Mesendoderm (in vitro differentiated cells): Measurements from ENCODE around the gene GSTT2.

Experiments used
- DNase-seq: peaks from one replicate; pipeline ENCODE4 v3.0.0; 2013
- H2AK5ac ChIP-seq: 2 replicates; pipeline ENCODE4 v1.6.1; 2013; ENCODE audit warnings: low read length, inconsistent platforms
- H2BK120ac ChIP-seq: 2 replicates; pipeline ENCODE4 v1.6.1; 2013; ENCODE audit warnings: low read depth, mild to moderate bottlenecking, low read length, moderate library complexity, mixed read lengths
- H2BK15ac ChIP-seq: replicated peaks from 2 replicates; pipeline ENCODE4 v1.6.1; 2013; ENCODE audit warnings: low read depth, mild to moderate bottlenecking, moderate library complexity
- H2BK5ac ChIP-seq: 2 replicates; pipeline ENCODE4 v1.6.1; 2013; ENCODE audit warnings: low read length, inconsistent platforms
- H3K18ac ChIP-seq: 2 replicates; pipeline ENCODE4 v1.6.1; 2013; ENCODE audit warnings: mild to moderate bottlenecking, low read length, mixed read lengths
- H3K23ac ChIP-seq: one replicate; pipeline ENCODE4 v1.6.1; 2013; ENCODE audit warnings: low read length
- H3K27ac ChIP-seq: 2 replicates; pipeline ENCODE4 v1.5.1; 2013; ENCODE audit warnings: low read depth, mild to moderate bottlenecking, inconsistent platforms, low read length, moderate library complexity
- H3K27me3 ChIP-seq: 2 replicates; pipeline ENCODE4 v1.6.1; 2013; ENCODE audit warnings: low read length, control low read depth, mild to moderate bottlenecking, inconsistent platforms; ENCODE audit not compliant: insufficient read depth, poor library complexity
- H3K36me3 ChIP-seq: 2 replicates; pipeline ENCODE4 v1.6.1; 2013; ENCODE audit warnings: low read length, inconsistent platforms; ENCODE audit not compliant: control insufficient read depth, insufficient read depth
- H3K4ac ChIP-seq: one replicate; pipeline ENCODE4 v1.6.1; 2013; ENCODE audit warnings: low read depth, mild to moderate bottlenecking, low read length, moderate library complexity
- H3K4me1 ChIP-seq: 2 replicates; pipeline ENCODE4 v1.6.1; 2013; ENCODE audit warnings: low read depth, low read length, inconsistent platforms; ENCODE audit not compliant: control insufficient read depth
- H3K4me2 ChIP-seq: 2 replicates; pipeline ENCODE4 v1.6.1; 2013; ENCODE audit warnings: low read length
- H3K4me3 ChIP-seq: 2 replicates; pipeline ENCODE4 v1.5.1; 2013; ENCODE audit warnings: mild to moderate bottlenecking, low read length
- H3K56ac ChIP-seq: one replicate; pipeline ENCODE4 v1.6.1; 2013; ENCODE audit warnings: low read length
- H3K79me1 ChIP-seq: 2 replicates; pipeline ENCODE4 v1.6.1; 2013; ENCODE audit warnings: low read length, inconsistent platforms
- H3K79me2 ChIP-seq: 2 replicates; pipeline ENCODE4 v1.6.1; 2013; ENCODE audit warnings: mild to moderate bottlenecking, low read length; ENCODE audit not compliant: control insufficient read depth, insufficient read depth
- H3K9ac ChIP-seq: 2 replicates; pipeline ENCODE4 v1.6.1; 2013; ENCODE audit warnings: low read length, inconsistent platforms
- H4K5ac ChIP-seq: one replicate; pipeline ENCODE4 v1.6.1; 2013; ENCODE audit warnings: low read length
- H4K8ac ChIP-seq: one replicate; pipeline ENCODE4 v1.6.1; 2013; ENCODE audit warnings: low read depth, mild to moderate bottlenecking, control low read depth, low read length, moderate library complexity
- WGBS: extraction: QIAGEN DNeasy Blood & Tissue Kit; methylation state at CpG from one replicate; pipeline ENCODE4 v1.1.7; 2013; ENCODE audit warnings: low lambda C conversion rate, missing lambda C conversion rate; ENCODE audit not compliant: insufficient coverage; ENCODE audit errors: extremely low coverage; 5-methylcytosine and 5-hydroxymethylcytosine counted together

Gene GSTT2

DNA sequence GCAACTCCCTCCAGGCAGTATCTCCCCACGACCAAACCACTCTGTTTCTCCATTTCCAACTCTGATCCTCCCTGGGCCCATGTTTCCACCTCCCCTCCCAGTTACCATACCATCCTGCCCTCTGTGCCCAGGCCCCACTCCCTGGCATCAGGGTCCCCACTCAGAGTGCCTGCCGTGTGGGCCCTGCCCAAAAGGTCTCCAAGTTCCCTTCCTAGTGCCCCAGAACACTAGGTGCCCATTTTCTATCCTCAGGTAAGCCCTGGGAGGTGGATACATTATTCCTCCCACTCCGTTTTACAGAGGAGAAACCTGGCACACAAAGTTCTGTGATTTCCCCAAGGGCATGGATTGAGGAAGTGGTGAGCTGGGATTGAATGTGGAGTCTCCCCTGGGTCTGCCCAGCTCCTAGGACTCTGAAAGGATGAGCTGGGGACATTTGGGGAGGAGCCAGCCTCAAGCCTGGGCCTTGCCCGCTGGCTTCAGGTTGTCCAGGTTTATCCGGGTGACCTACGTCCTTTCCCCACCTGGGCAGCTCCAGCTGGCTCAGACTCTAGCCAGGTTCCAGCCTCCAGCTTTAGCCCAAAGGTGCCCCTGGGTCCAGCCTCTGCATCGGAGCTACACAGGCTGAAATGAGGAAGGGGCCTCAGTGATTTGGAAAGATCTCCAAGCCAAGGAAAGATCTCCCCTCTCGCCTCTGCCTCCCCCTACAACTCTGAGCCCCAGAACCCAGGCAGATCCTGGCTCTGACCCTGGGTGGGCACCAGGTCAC lies 27.5 kb downstream of the GSTT2 start:
- Histone ChIP-seq H4K8ac (no peak overlapping the region), H3K4me1 (peaks cover 3% of the 10 kb centered on the region), H3K9ac (no peak overlapping the region), H3K56ac (no peak overlapping the region), H3K23ac (no peak overlapping the region), H4K5ac (no peak overlapping the region), H3K27ac (no peak overlapping the region), H2AK5ac (no peak overlapping the region), H3K4ac (no peak overlapping the region), H2BK120ac (no peak overlapping the region), H3K79me2 (peaks cover 7% of the 10 kb centered on the region), H3K79me1 (peaks cover 3% of the 10 kb centered on the region), H3K36me3 (no peaks in the 10 kb centered on the region), H2BK15ac (no peak overlapping the region), H2BK5ac (no peak overlapping the region), H3K4me3 (no peak overlapping the region), H3K18ac (no peak overlapping the region), H3K4me2 (no peak overlapping the region), H3K27me3 (no peaks in the 10 kb centered on the region)
- no peak for DNase-seq
- WGBS = no CpG with 5 or more reads among the region's 8 CpGs

- H4K8ac ChIP-seq = no peak overlapping the region
- peaks cover 3% of the 10 kb centered on the region for H3K79me1 ChIP-seq
- H3K4ac ChIP-seq = no peak overlapping the region
- H2BK15ac ChIP-seq = no peak overlapping the region
- H3K56ac ChIP-seq = no peak overlapping the region
- no peaks in the 10 kb centered on the region for H3K36me3 ChIP-seq
- peaks cover 3% of the 10 kb centered on the region for H3K4me1 ChIP-seq
- H2BK5ac ChIP-seq = no peak overlapping the region
- no CpG with 5 or more reads among the region's 1 CpG for WGBS
- H3K4me2 ChIP-seq = no peak overlapping the region
- no peak overlapping the region for H3K9ac ChIP-seq
- no peak for DNase-seq
- H3K18ac ChIP-seq = no peak overlapping the region
- H2BK120ac ChIP-seq = no peak overlapping the region
- H3K79me2 ChIP-seq = peaks cover 9% of the 10 kb centered on the region
- no peak overlapping the region for H4K5ac ChIP-seq
- H3K27me3 ChIP-seq = no peaks in the 10 kb centered on the region
- H3K4me3 ChIP-seq = no peak overlapping the region
- H3K27ac ChIP-seq = no peak overlapping the region
- no peak overlapping the region for H3K23ac ChIP-seq
- no peak overlapping the region for H2AK5ac ChIP-seq
Observed at GRCh38 chr22:24008022-24008283, 28.0 kb downstream of the GSTT2 start.

GRCh38 chr22:24008381-24009226 lies 28.7 kb downstream of the GSTT2 start:
- no peak overlapping the region for H3K9ac ChIP-seq
- H3K4ac ChIP-seq = no peak overlapping the region
- H2BK15ac ChIP-seq = no peak overlapping the region
- peaks cover 9% of the 10 kb centered on the region for H3K79me2 ChIP-seq
- H3K4me2 ChIP-seq = no peak overlapping the region
- H3K79me1 ChIP-seq = peaks cover 3% of the 10 kb centered on the region
- no peak overlapping the region for H3K56ac ChIP-seq
- no peak overlapping the region for H4K5ac ChIP-seq
- no peak overlapping the region for H3K23ac ChIP-seq
- no peak for DNase-seq
- H3K4me3 ChIP-seq = no peak overlapping the region
- H3K18ac ChIP-seq = no peak overlapping the region
- no peak overlapping the region for H2BK120ac ChIP-seq
- WGBS = no CpG with 5 or more reads among the region's 6 CpGs
- H3K27ac ChIP-seq = no peak overlapping the region
- no peaks in the 10 kb centered on the region for H3K27me3 ChIP-seq
- peaks cover 3% of the 10 kb centered on the region for H3K4me1 ChIP-seq
- no peak overlapping the region for H4K8ac ChIP-seq
- H2AK5ac ChIP-seq = no peak overlapping the region
- H2BK5ac ChIP-seq = no peak overlapping the region
- H3K36me3 ChIP-seq = no peaks in the 10 kb centered on the region

DNA sequence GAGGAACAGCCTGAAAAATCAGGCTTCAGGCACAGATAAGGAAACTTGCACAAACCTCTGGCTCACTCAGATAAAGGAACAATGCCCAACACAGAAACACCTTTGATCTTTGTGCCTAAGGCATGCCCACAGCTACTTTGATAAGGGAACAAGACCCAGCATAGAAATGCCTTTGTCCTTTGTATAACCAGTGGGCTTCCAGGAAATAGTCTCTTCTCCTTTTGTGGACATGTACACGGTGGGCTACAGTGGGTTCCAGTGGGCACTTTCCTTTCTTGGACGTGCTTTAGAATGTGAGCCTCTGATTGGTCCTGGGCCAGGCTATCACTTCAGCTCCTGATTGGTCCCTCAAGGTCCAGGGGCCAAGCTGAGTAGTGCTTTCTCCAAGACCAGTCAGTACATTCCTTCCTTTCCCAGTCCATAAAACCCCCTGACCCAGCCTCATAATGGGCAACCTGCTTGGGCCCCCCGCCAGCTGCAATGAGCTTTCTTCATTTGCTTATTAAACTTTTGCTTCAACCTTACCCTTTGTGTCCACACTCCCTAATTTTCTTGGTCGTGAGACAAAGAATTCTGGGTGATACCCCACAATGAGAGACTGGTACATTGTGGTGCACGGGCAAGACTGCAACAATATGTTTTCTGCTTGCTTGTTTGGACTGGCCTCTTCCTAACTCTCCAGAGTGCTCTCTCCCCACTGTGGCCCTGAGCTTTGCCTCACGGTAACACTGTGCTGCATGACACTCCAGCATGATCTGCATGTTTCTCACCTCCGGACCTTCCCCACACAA lies 29.5 kb downstream of the GSTT2 start:
- peak; percentile 29 for DNase-seq
- peaks cover 3% of the 10 kb centered on the region for H3K4me1 ChIP-seq
- H3K27me3 ChIP-seq = no peaks in the 10 kb centered on the region
- no peak overlapping the region for H3K56ac ChIP-seq
- H2BK5ac ChIP-seq = no peak overlapping the region
- H3K79me2 ChIP-seq = peaks cover 11% of the 10 kb centered on the region
- no peak overlapping the region for H3K4ac ChIP-seq
- no CpG with 5 or more reads among the region's 7 CpGs for WGBS
- H3K18ac ChIP-seq = no peak overlapping the region
- H3K23ac ChIP-seq = no peak overlapping the region
- H3K79me1 ChIP-seq = peaks cover 4% of the 10 kb centered on the region
- no peak overlapping the region for H2AK5ac ChIP-seq
- H3K9ac ChIP-seq = no peak overlapping the region
- no peak overlapping the region for H4K8ac ChIP-seq
- H3K27ac ChIP-seq = no peak overlapping the region
- no peak overlapping the region for H2BK120ac ChIP-seq
- H3K4me3 ChIP-seq = no peak overlapping the region
- H4K5ac ChIP-seq = no peak overlapping the region
- H3K4me2 ChIP-seq = no peak overlapping the region
- H3K36me3 ChIP-seq = no peaks in the 10 kb centered on the region
- H2BK15ac ChIP-seq = no peak overlapping the region

- WGBS = no CpG with 5 or more reads among the region's 2 CpGs
- no peaks in the 10 kb centered on the region for H3K27me3 ChIP-seq
- no peak overlapping the region for H3K27ac ChIP-seq
- no peak overlapping the region for H4K8ac ChIP-seq
- H2BK5ac ChIP-seq = no peak overlapping the region
- peaks cover 7% of the 10 kb centered on the region for H3K79me1 ChIP-seq
- H4K5ac ChIP-seq = no peak overlapping the region
- no peak overlapping the region for H2AK5ac ChIP-seq
- no peak overlapping the region for H2BK120ac ChIP-seq
- no peak overlapping the region for H3K4me2 ChIP-seq
- no peak overlapping the region for H3K56ac ChIP-seq
- H3K23ac ChIP-seq = no peak overlapping the region
- DNase-seq = no peak
- no peak overlapping the region for H3K4me3 ChIP-seq
- no peak overlapping the region for H3K9ac ChIP-seq
- H3K79me2 ChIP-seq = peaks cover 13% of the 10 kb centered on the region
- H2BK15ac ChIP-seq = no peak overlapping the region
- H3K36me3 ChIP-seq = no peaks in the 10 kb centered on the region
- H3K4ac ChIP-seq = no peak overlapping the region
- H3K18ac ChIP-seq = no peak overlapping the region
- H3K4me1 ChIP-seq = peaks cover 3% of the 10 kb centered on the region
Observed at GRCh38 chr22:24010018-24010391, 30.1 kb downstream of the GSTT2 start.
